NCI-H524 treated with DMSO at 0.1 percent for 48 hours (cell line): ENCODE results near the gene ARHGAP24.
A peak's percentile ranks its signal among the peaks of the same experiment; 100 is the strongest.
"Not testable (repeated sequence)": the region's sequence is repeated elsewhere in the genome, so short reads cannot be mapped to it uniquely, and the experiment has no call there.

ENCODE experiments used
- DNase-seq: peaks from one replicate; lab custom pipeline; 2025; lab: John Stamatoyannopoulos, UW

ARHGAP24 gene

GRCh38 chr4:85964298-85964697 is 489.3 kb downstream of the ARHGAP24 start:
- DNase-seq: no peak

GRCh38 chr4:85965017-85965416 is 490.1 kb downstream of the ARHGAP24 start:
- not testable (repeated sequence) for DNase-seq

- DNase-seq: no peak
Observed at GRCh38 chr4:85965529-85965928, 490.6 kb downstream of the ARHGAP24 start.

- DNase-seq: no peak
Observed at GRCh38 chr4:85966373-85966772, 491.4 kb downstream of the ARHGAP24 start.

- no peak for DNase-seq
Observed at GRCh38 chr4:85967872-85968271, 492.9 kb downstream of the ARHGAP24 start.

- no peak for DNase-seq
Observed at GRCh38 chr4:85968945-85969819, 494.2 kb downstream of the ARHGAP24 start.

- no peak for DNase-seq
Observed at GRCh38 chr4:85970535-85970934, 495.6 kb downstream of the ARHGAP24 start.

- no peak for DNase-seq
Observed at GRCh38 chr4:85979276-85979675, 504.3 kb downstream of the ARHGAP24 start.

- no peak for DNase-seq
Observed at GRCh38 chr4:85986266-85986665, 511.3 kb downstream of the ARHGAP24 start.

GRCh38 chr4:85993641-85994040 is 518.7 kb downstream of the ARHGAP24 start:
- DNase-seq: no peak

- no peak for DNase-seq
Observed at GRCh38 chr4:85994576-85994975, 519.6 kb downstream of the ARHGAP24 start.

GRCh38 chr4:85995361-85995760 is 520.4 kb downstream of the ARHGAP24 start:
- no peak for DNase-seq

GRCh38 chr4:86001591-86001990 is 526.6 kb downstream of the ARHGAP24 start:
- DNase-seq: no peak

GRCh38 chr4:86004030-86004429 is 529.1 kb downstream of the ARHGAP24 start:
- DNase-seq: no peak

GRCh38 chr4:86006057-86006456 is 531.1 kb downstream of the ARHGAP24 start:
- no peak for DNase-seq

GRCh38 chr4:86007042-86007441 is 532.1 kb downstream of the ARHGAP24 start:
- DNase-seq: no peak

GRCh38 chr4:86011117-86011516 is 536.2 kb downstream of the ARHGAP24 start:
- no peak for DNase-seq

GRCh38 chr4:86013621-86014020 is 538.7 kb downstream of the ARHGAP24 start:
- DNase-seq: no peak

- DNase-seq: peak; percentile 3
Observed at GRCh38 chr4:86014599-86014998, 539.6 kb downstream of the ARHGAP24 start.

- no peak for DNase-seq
Observed at GRCh38 chr4:86015412-86016350, 540.7 kb downstream of the ARHGAP24 start.

GRCh38 chr4:86019362-86019761 is 544.4 kb downstream of the ARHGAP24 start:
- DNase-seq: no peak

GRCh38 chr4:86019906-86020305 is 545.0 kb downstream of the ARHGAP24 start:
- no peak for DNase-seq

GRCh38 chr4:86021671-86022070 is 546.7 kb downstream of the ARHGAP24 start:
- DNase-seq: not testable (repeated sequence)
